Measurements from ENCODE around the gene HOXC10. TPM values are rescaled to one million over a fixed set of nuclear protein-coding genes. Genes with fewer than 3 reads are reported as not detected.

The HOXC10 gene
- total RNA-seq, 4 donors from 2014 or later = 23.9 to 48.3 (median 40.3) TPM

- peak within 1 kb of the TSS; percentile 64 to 88 (median 80) for H3K4me3 ChIP-seq
- DNase-seq (no peak), ATAC-seq (peak; percentile 3 to 8)
- H3K27ac ChIP-seq = peak within 1 kb of the TSS; percentile 94 to 100 (median 98)
- no peaks in the 10 kb centered on the region for H3K36me3 ChIP-seq
- in situ Hi-C loops (cut with MboI; ENCODE audit: low sequenced_read_pairs in 4 of 4) = loop anchor here in 2 of 4 donors (25.0 kb wide), 1 partner anchor 362 kb away; the partner anchor contains the start of gene GPR84 (in 2 of the 2)
- intact Hi-C loops (cut with DNase I; ENCODE audit: low total_unique reads) = no loop called here
- peaks cover 27 to 37% of the 10 kb centered on the region in 2 donors for H3K4me1 ChIP-seq
- H3K27me3 ChIP-seq = peaks cover 0 to 4% (median 0%) of the 10 kb centered on the region in 3 donors
- no peak for TF ChIP-seq CTCF (IDR thresholded peaks at IDR 0.05 in 4 of 5, conservative IDR thresholded peaks at IDR 0.05 in 1 of 5)
- peak in 1 of 2 donors; percentile 53 for TF ChIP-seq POLR2A (IDR thresholded peaks at IDR 0.05)
- H3K9me3 ChIP-seq = no peaks in the 10 kb centered on the region
Measured at GRCh38 chr12:54000116-54001114, 15.5 kb downstream of the HOXC10 start, which contains the start of gene HOXC9. Gene HOXC9 (plus strand): TSS chr12:54000161. CDS start chr12:54000189, 28 bp downstream.

GRCh38 chr12:54001283-54002187 is 16.6 kb downstream of the HOXC10 start:
- DNase-seq = peak in 1 of 2 donors; percentile 31
- H3K27ac ChIP-seq = peak overlapping the region; percentile 94 to 100 (median 98)
- peak overlapping the region; percentile 64 to 88 (median 80) for H3K4me3 ChIP-seq
- TF ChIP-seq CTCF (IDR thresholded peaks at IDR 0.05 in 4 of 5, conservative IDR thresholded peaks at IDR 0.05 in 1 of 5) (no peak), POLR2A (IDR thresholded peaks at IDR 0.05) (no peak)
- in situ Hi-C loops (cut with MboI; ENCODE audit: low sequenced_read_pairs in 4 of 4) (loop anchor here in 2 of 4 donors (25.0 kb wide), 1 partner anchor 361 kb away; the partner anchor contains the start of gene GPR84 (in 2 of the 2)), intact Hi-C loops (cut with DNase I; ENCODE audit: low total_unique reads) (no loop called here)
- H3K27me3 ChIP-seq = peaks cover 0 to 4% (median 0%) of the 10 kb centered on the region in 3 donors
- peaks cover 28 to 44% of the 10 kb centered on the region in 2 donors for H3K4me1 ChIP-seq
- no peaks in the 10 kb centered on the region for H3K9me3 ChIP-seq
- no peaks in the 10 kb centered on the region for H3K36me3 ChIP-seq
- ATAC-seq = no peak

- peak overlapping the region; percentile 94 to 100 (median 98) for H3K27ac ChIP-seq
- H3K9me3 ChIP-seq = no peaks in the 10 kb centered on the region
- in situ Hi-C loops (cut with MboI; ENCODE audit: low sequenced_read_pairs in 4 of 4) = loop anchor here in 2 of 4 donors (25.0 kb wide), 1 partner anchor 360 kb away; the partner anchor contains the start of gene GPR84 (in 2 of the 2)
- intact Hi-C loops (cut with DNase I; ENCODE audit: low total_unique reads) = no loop called here
- H3K36me3 ChIP-seq = no peaks in the 10 kb centered on the region
- DNase-seq (peak in 1 of 2 donors; percentile 53), ATAC-seq (no peak)
- TF ChIP-seq POLR2A (IDR thresholded peaks at IDR 0.05) (no peak), CTCF (IDR thresholded peaks at IDR 0.05 in 4 of 5, conservative IDR thresholded peaks at IDR 0.05 in 1 of 5) (no peak)
- peaks cover 34 to 51% of the 10 kb centered on the region in 2 donors for H3K4me1 ChIP-seq
- H3K4me3 ChIP-seq = peak overlapping the region; percentile 64 to 88 (median 80)
- peaks cover 0 to 4% (median 0%) of the 10 kb centered on the region in 3 donors for H3K27me3 ChIP-seq
Measured at GRCh38 chr12:54002278-54002914, 17.4 kb downstream of the HOXC10 start.

All from gastrocnemius medialis (tissue), 4 donors.